GM12878 (cell line): Measurements from ENCODE around the gene SPATA45.

Source experiments
- CEBPB ChIP-seq, 2 experiments: fragments of 150-350 bp in 1 of 2; IDR thresholded peaks; 2 replicates each; pipeline ENCODE4 v1.6.1; 2012 to 2014; ENCODE audit warnings: low read depth in 2 of 2, low read length in 2 of 2, borderline replicate concordance in 1 of 2, inconsistent platforms in 1 of 2
- EP300 ChIP-seq, 2 experiments: fragments of 150-350 bp in 1 of 2; IDR thresholded peaks; 2 replicates each; pipeline ENCODE4 v1.6.1; 2011 to 2012; ENCODE audit warnings: low read depth in 2 of 2, low read length in 2 of 2, borderline replicate concordance in 1 of 2, improper control_type of control experiment in 1 of 2, inconsistent platforms in 1 of 2; ENCODE audit not compliant: control insufficient read depth in 1 of 2
- FOXK2 ChIP-seq: fragments of 450-650 bp; IDR thresholded peaks from 2 replicates; pipeline ENCODE4 v1.6.1; 2017; ENCODE audit warnings: mild to moderate bottlenecking, moderate library complexity
- YY1 ChIP-seq: IDR thresholded peaks from 2 replicates; pipeline ENCODE4 v1.6.1; 2011; ENCODE audit warnings: low read depth, mild to moderate bottlenecking, low read length
- TF ChIP-seq, protein P1 (sequence below), 3 experiments: IDR thresholded peaks in 2 of 3; conservative IDR thresholded peaks in 1 of 3; 2 replicates each; pipeline ENCODE4 v1.5.1; 2011; ENCODE audit warnings: low read depth in 3 of 3, low read length in 3 of 3, mild to moderate bottlenecking in 3 of 3, control low read depth in 2 of 3, moderate library complexity in 2 of 3, inconsistent platforms in 1 of 3, mixed read lengths in 1 of 3; ENCODE audit not compliant: control insufficient read depth in 2 of 3, insufficient read depth in 1 of 3; ENCODE audit errors: extremely low read depth in 1 of 3

DNA sequence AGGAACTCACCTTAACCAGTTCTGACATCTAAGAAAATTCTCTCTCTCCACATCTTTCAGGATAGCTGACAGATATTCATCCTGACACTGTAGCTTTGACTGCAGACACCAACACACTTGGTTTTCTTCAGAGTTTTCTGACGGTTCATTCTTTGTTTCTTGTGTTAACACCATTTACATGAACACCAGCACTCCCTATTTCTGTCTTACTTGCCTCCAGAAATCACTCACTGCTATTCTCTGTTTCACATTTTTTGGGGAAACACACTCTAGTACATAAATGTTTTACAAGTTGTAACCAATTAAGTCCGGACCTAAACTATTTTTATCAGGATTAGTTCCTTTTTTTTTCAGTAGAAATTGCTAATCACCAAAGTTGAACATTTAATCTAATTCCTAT lies 26.1 kb upstream of the SPATA45 start:
- no peak for TF ChIP-seq FOXK2
- TF ChIP-seq, protein P1, sequence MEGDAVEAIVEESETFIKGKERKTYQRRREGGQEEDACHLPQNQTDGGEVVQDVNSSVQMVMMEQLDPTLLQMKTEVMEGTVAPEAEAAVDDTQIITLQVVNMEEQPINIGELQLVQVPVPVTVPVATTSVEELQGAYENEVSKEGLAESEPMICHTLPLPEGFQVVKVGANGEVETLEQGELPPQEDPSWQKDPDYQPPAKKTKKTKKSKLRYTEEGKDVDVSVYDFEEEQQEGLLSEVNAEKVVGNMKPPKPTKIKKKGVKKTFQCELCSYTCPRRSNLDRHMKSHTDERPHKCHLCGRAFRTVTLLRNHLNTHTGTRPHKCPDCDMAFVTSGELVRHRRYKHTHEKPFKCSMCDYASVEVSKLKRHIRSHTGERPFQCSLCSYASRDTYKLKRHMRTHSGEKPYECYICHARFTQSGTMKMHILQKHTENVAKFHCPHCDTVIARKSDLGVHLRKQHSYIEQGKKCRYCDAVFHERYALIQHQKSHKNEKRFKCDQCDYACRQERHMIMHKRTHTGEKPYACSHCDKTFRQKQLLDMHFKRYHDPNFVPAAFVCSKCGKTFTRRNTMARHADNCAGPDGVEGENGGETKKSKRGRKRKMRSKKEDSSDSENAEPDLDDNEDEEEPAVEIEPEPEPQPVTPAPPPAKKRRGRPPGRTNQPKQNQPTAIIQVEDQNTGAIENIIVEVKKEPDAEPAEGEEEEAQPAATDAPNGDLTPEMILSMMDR (IDR thresholded peaks at IDR 0.05 in 2 of 3, conservative IDR thresholded peaks at IDR 0.05 in 1 of 3; ENCODE audit: control insufficient read depth in 2 of 3, extremely low read depth in 1 of 3, insufficient read depth in 1 of 3, low read depth in 3 of 3, low read length in 3 of 3), result no peak
- no peak for TF ChIP-seq YY1
- peak; percentile 57 to 77; a peak in 3 of 4 replicates for TF ChIP-seq EP300 (IDR thresholded peaks at IDR 0.05; ENCODE audit: borderline replicate concordance in 1 of 2, control insufficient read depth in 1 of 2, low read depth in 2 of 2, low read length in 2 of 2)
- no peak for TF ChIP-seq CEBPB (IDR thresholded peaks at IDR 0.05; ENCODE audit: borderline replicate concordance in 1 of 2, low read depth in 2 of 2, low read length in 2 of 2)
